ENCODE measurements around the gene HSH2D.

The HSH2D gene

GRCh38 chr19:16112778-16113177 is 30.7 kb upstream of the HSH2D start:
- Histone ChIP-seq H2BK5ac (ENCODE audit: low read depth, low read length, poor library complexity) (no peak overlapping the region), H3K14ac (ENCODE audit: low read length) (no peak overlapping the region), H3K4me1 (ENCODE audit: control insufficient read depth in 1 of 2, insufficient read depth in 2 of 2, low read length in 2 of 2) (peaks cover 22 to 27% of the 10 kb centered on the region in 2 experiments), H3K9me3 (ENCODE audit: insufficient read depth, low read depth, low read length) (no peaks in the 10 kb centered on the region), H3K23ac (ENCODE audit: low read length) (no peak overlapping the region), H2BK12ac (ENCODE audit: low read length) (no peak overlapping the region), H3K4me2 (ENCODE audit: low read length) (peak overlapping the region; percentile 63), H3K79me2 (ENCODE audit: control insufficient read depth, insufficient read depth, low read length, poor library complexity) (peaks cover 13% of the 10 kb centered on the region), H4K12ac (ENCODE audit: low read depth, low read length) (no peak overlapping the region), H3K4me3 (ENCODE audit: low read depth, low read length) (no peak overlapping the region), H2AK5ac (ENCODE audit: low read length) (no peak overlapping the region), H3K18ac (ENCODE audit: low read length) (no peak overlapping the region), H4K91ac (ENCODE audit: low read depth, low read length) (no peak overlapping the region), H4K8ac (ENCODE audit: low read depth, low read length) (no peak overlapping the region), H3K27ac (ENCODE audit: low read depth, low read length) (no peak overlapping the region), H3K79me1 (ENCODE audit: low read length) (peaks cover 4% of the 10 kb centered on the region), H3K27me3 (ENCODE audit: insufficient read depth, low read length) (no peaks in the 10 kb centered on the region), H2BK120ac (ENCODE audit: insufficient read depth, low read length, poor library complexity) (no peak overlapping the region), H3K9ac (ENCODE audit: low read length) (no peak overlapping the region), H3K4ac (ENCODE audit: low read depth, low read length) (peak overlapping the region; percentile 96), H2AFZ (ENCODE audit: insufficient read depth, low read length, poor library complexity) (no peak overlapping the region), H3K36me3 (ENCODE audit: control insufficient read depth in 1 of 2, insufficient read depth in 2 of 2, low read length in 2 of 2) (peaks cover 2 to 12% of the 10 kb centered on the region in 2 experiments)
- DNase-seq: no peak
- no CpG with 5 or more reads among the region's 2 CpGs for WGBS (ENCODE audit: extremely low coverage, insufficient coverage, insufficient read length)

- Histone ChIP-seq H2BK5ac (ENCODE audit: low read depth, low read length, poor library complexity) (no peak overlapping the region), H2AFZ (ENCODE audit: insufficient read depth, low read length, poor library complexity) (no peak overlapping the region), H3K79me1 (ENCODE audit: low read length) (peaks cover 4% of the 10 kb centered on the region), H3K36me3 (ENCODE audit: control insufficient read depth in 1 of 2, insufficient read depth in 2 of 2, low read length in 2 of 2) (peaks cover 11 to 21% of the 10 kb centered on the region in 2 experiments), H3K4me3 (ENCODE audit: low read depth, low read length) (no peak overlapping the region), H4K12ac (ENCODE audit: low read depth, low read length) (no peak overlapping the region), H3K4ac (ENCODE audit: low read depth, low read length) (peak overlapping the region; percentile 49), H3K4me1 (ENCODE audit: control insufficient read depth in 1 of 2, insufficient read depth in 2 of 2, low read length in 2 of 2) (peaks cover 22 to 27% of the 10 kb centered on the region in 2 experiments), H3K4me2 (ENCODE audit: low read length) (no peak overlapping the region), H3K9me3 (ENCODE audit: insufficient read depth, low read depth, low read length) (no peaks in the 10 kb centered on the region), H3K9ac (ENCODE audit: low read length) (no peak overlapping the region), H3K27me3 (ENCODE audit: insufficient read depth, low read length) (no peaks in the 10 kb centered on the region), H3K23ac (ENCODE audit: low read length) (no peak overlapping the region), H4K8ac (ENCODE audit: low read depth, low read length) (no peak overlapping the region), H4K91ac (ENCODE audit: low read depth, low read length) (no peak overlapping the region), H3K27ac (ENCODE audit: low read depth, low read length) (no peak overlapping the region), H3K18ac (ENCODE audit: low read length) (no peak overlapping the region), H2BK120ac (ENCODE audit: insufficient read depth, low read length, poor library complexity) (no peak overlapping the region), H2AK5ac (ENCODE audit: low read length) (no peak overlapping the region), H3K79me2 (ENCODE audit: control insufficient read depth, insufficient read depth, low read length, poor library complexity) (peaks cover 13% of the 10 kb centered on the region), H2BK12ac (ENCODE audit: low read length) (no peak overlapping the region), H3K14ac (ENCODE audit: low read length) (no peak overlapping the region)
- DNase-seq: no peak
- WGBS (ENCODE audit: extremely low coverage, insufficient coverage, insufficient read length): no CpG with 5 or more reads among the region's 3 CpGs
Observed at GRCh38 chr19:16113727-16114126, 29.8 kb upstream of the HSH2D start.

- H3K27me3 ChIP-seq (ENCODE audit: insufficient read depth, low read length): no peaks in the 10 kb centered on the region
- no peak overlapping the region for H2BK12ac ChIP-seq (ENCODE audit: low read length)
- no peak overlapping the region for H2BK120ac ChIP-seq (ENCODE audit: insufficient read depth, low read length, poor library complexity)
- H4K12ac ChIP-seq (ENCODE audit: low read depth, low read length): no peak overlapping the region
- WGBS (ENCODE audit: extremely low coverage, insufficient coverage, insufficient read length): no CpG with 5 or more reads among the region's 9 CpGs
- no peak overlapping the region for H3K4me2 ChIP-seq (ENCODE audit: low read length)
- no peak overlapping the region for H3K4me3 ChIP-seq (ENCODE audit: low read depth, low read length)
- no peak overlapping the region for H4K91ac ChIP-seq (ENCODE audit: low read depth, low read length)
- no peak overlapping the region for H3K9ac ChIP-seq (ENCODE audit: low read length)
- peaks cover 4% of the 10 kb centered on the region for H3K79me1 ChIP-seq (ENCODE audit: low read length)
- no peak overlapping the region for H2BK5ac ChIP-seq (ENCODE audit: low read depth, low read length, poor library complexity)
- H3K14ac ChIP-seq (ENCODE audit: low read length): no peak overlapping the region
- no peaks in the 10 kb centered on the region for H3K9me3 ChIP-seq (ENCODE audit: insufficient read depth, low read depth, low read length)
- peak overlapping the region; percentile 5 for H3K4ac ChIP-seq (ENCODE audit: low read depth, low read length)
- H3K23ac ChIP-seq (ENCODE audit: low read length): no peak overlapping the region
- H3K36me3 ChIP-seq (ENCODE audit: control insufficient read depth in 1 of 2, insufficient read depth in 2 of 2, low read length in 2 of 2): peaks cover 25 to 33% of the 10 kb centered on the region in 2 experiments
- no peak overlapping the region for H3K18ac ChIP-seq (ENCODE audit: low read length)
- H3K4me1 ChIP-seq (ENCODE audit: control insufficient read depth in 1 of 2, insufficient read depth in 2 of 2, low read length in 2 of 2): peaks cover 22 to 27% of the 10 kb centered on the region in 2 experiments
- H2AFZ ChIP-seq (ENCODE audit: insufficient read depth, low read length, poor library complexity): no peak overlapping the region
- H3K79me2 ChIP-seq (ENCODE audit: control insufficient read depth, insufficient read depth, low read length, poor library complexity): peaks cover 13% of the 10 kb centered on the region
- H4K8ac ChIP-seq (ENCODE audit: low read depth, low read length): no peak overlapping the region
- no peak for DNase-seq
- no peak overlapping the region for H2AK5ac ChIP-seq (ENCODE audit: low read length)
- peak overlapping the region; percentile 18 for H3K27ac ChIP-seq (ENCODE audit: low read depth, low read length)
Observed at GRCh38 chr19:16115301-16116039, 28.0 kb upstream of the HSH2D start.

GRCh38 chr19:16116067-16116466 is 27.4 kb upstream of the HSH2D start:
- H4K12ac ChIP-seq (ENCODE audit: low read depth, low read length): no peak overlapping the region
- H3K4me3 ChIP-seq (ENCODE audit: low read depth, low read length): no peak overlapping the region
- H2AK5ac ChIP-seq (ENCODE audit: low read length): no peak overlapping the region
- no peak overlapping the region for H3K23ac ChIP-seq (ENCODE audit: low read length)
- H2BK120ac ChIP-seq (ENCODE audit: insufficient read depth, low read length, poor library complexity): no peak overlapping the region
- no peak overlapping the region for H3K9ac ChIP-seq (ENCODE audit: low read length)
- no peak overlapping the region for H3K4ac ChIP-seq (ENCODE audit: low read depth, low read length)
- H2BK5ac ChIP-seq (ENCODE audit: low read depth, low read length, poor library complexity): no peak overlapping the region
- peak overlapping the region; percentile 20 for H3K4me2 ChIP-seq (ENCODE audit: low read length)
- no peaks in the 10 kb centered on the region for H3K27me3 ChIP-seq (ENCODE audit: insufficient read depth, low read length)
- H3K27ac ChIP-seq (ENCODE audit: low read depth, low read length): peak overlapping the region; percentile 18
- peaks cover 4% of the 10 kb centered on the region for H3K79me1 ChIP-seq (ENCODE audit: low read length)
- no peak overlapping the region for H4K8ac ChIP-seq (ENCODE audit: low read depth, low read length)
- H3K9me3 ChIP-seq (ENCODE audit: insufficient read depth, low read depth, low read length): no peaks in the 10 kb centered on the region
- H4K91ac ChIP-seq (ENCODE audit: low read depth, low read length): no peak overlapping the region
- peaks cover 13% of the 10 kb centered on the region for H3K79me2 ChIP-seq (ENCODE audit: control insufficient read depth, insufficient read depth, low read length, poor library complexity)
- H3K36me3 ChIP-seq (ENCODE audit: control insufficient read depth in 1 of 2, insufficient read depth in 2 of 2, low read length in 2 of 2): peaks cover 30 to 38% of the 10 kb centered on the region in 2 experiments
- peak in 1 of 2 donors; percentile 25 for DNase-seq
- H2BK12ac ChIP-seq (ENCODE audit: low read length): no peak overlapping the region
- no peak overlapping the region for H3K14ac ChIP-seq (ENCODE audit: low read length)
- H2AFZ ChIP-seq (ENCODE audit: insufficient read depth, low read length, poor library complexity): no peak overlapping the region
- no CpG with 5 or more reads among the region's 4 CpGs for WGBS (ENCODE audit: extremely low coverage, insufficient coverage, insufficient read length)
- no peak overlapping the region for H3K18ac ChIP-seq (ENCODE audit: low read length)
- peaks cover 22 to 27% of the 10 kb centered on the region in 2 experiments for H3K4me1 ChIP-seq (ENCODE audit: control insufficient read depth in 1 of 2, insufficient read depth in 2 of 2, low read length in 2 of 2)
